HCT116 (cell line): ENCODE results near the gene GM2A. TPM values are rescaled to one million over a fixed set of nuclear protein-coding genes. Genes with fewer than 3 reads are reported as not detected.

Experiments used
- ATAC-seq: fragments of 200-7000 bp; cut with Tn5 transposase; 2 replicates; pipeline ENCODE4 v1.9.1; 2020; ENCODE audit warnings: mild to moderate bottlenecking, moderate library complexity
- BruUV-seq: library from RNA; stranded (reverse); fragments of 400-500 nt; replicated peaks from 2 replicates; lab custom pipeline; 2021; lab: Mats Ljungman, UMichigan
- CTCF ChIA-PET: fragments of 300-600 bp; sonication (Branson Sonifier 250); formaldehyde crosslinking; loops from one replicate; lab custom pipeline; 2021; ENCODE audit warnings: antibody characterized with exemption; lab: Charles Lee
- POLR2A ChIA-PET: fragments of 300-600, 350-600 bp; sonication (Branson Sonifier 250); formaldehyde crosslinking; loops from one replicate; lab custom pipeline; 2021; ENCODE audit warnings: antibody characterized with exemption; lab: Charles Lee
- RAD21 ChIA-PET, 2 experiments: fragments of 300-600 bp; sonication (Branson Sonifier 250); formaldehyde crosslinking; loops; one replicate each; lab custom pipeline; 2023; ENCODE audit warnings: low total read pairs in 2 of 2; ENCODE audit not compliant: uncharacterized antibody in 2 of 2, unreplicated experiment in 2 of 2, low non-redundant PET in 1 of 2; lab: Charles Lee
- DNase-seq: peaks from one replicate; pipeline ENCODE4 v3.0.0-alpha.2; 2010; ENCODE audit warnings: low read depth, low spot score
- H2AFZ ChIP-seq: fragments of 200-600 bp; shearing (Covaris generic), sonication (generic); 2 replicates; pipeline ENCODE4 v1.6.1; 2017; ENCODE audit warnings: low read depth, mixed run types, mixed read lengths, antibody characterized with exemption, low read length; ENCODE audit not compliant: poor library complexity, severe bottlenecking
- H3K27ac ChIP-seq: 2 replicates; pipeline ENCODE4 v1.5.1; 2012; ENCODE audit warnings: low read depth, low read length
- H3K27me3 ChIP-seq: fragments of 200-600 bp; sonication (generic); 2 replicates; pipeline ENCODE4 v1.6.1; 2016; ENCODE audit warnings: mixed run types, low read length, mixed read lengths; ENCODE audit not compliant: insufficient read depth
- H3K36me3 ChIP-seq, 2 experiments: fragments of 200-500 bp in 1 of 2; fragments of 200-600 bp in 1 of 2; sonication (Bioruptor generic) in 1 of 2; sonication (generic) in 1 of 2; 2 replicates each; pipeline versions ENCODE4 v1.5.1 to v1.6.1; 2014 to 2016; ENCODE audit warnings: low read length in 2 of 2, inconsistent platforms in 1 of 2, mixed read lengths in 1 of 2, mixed run types in 1 of 2; ENCODE audit not compliant: insufficient read depth in 2 of 2, control insufficient read depth in 1 of 2
- H3K4me1 ChIP-seq, 2 experiments: fragments of 200-600 bp in 1 of 2; sonication (generic) in 1 of 2; 2 replicates each; pipeline versions ENCODE4 v1.5.1 to v1.6.1; 2012 to 2017; ENCODE audit warnings: low read length in 2 of 2, inconsistent platforms in 1 of 2, mild to moderate bottlenecking in 1 of 2, mixed read lengths in 1 of 2, mixed run types in 1 of 2, moderate library complexity in 1 of 2; ENCODE audit not compliant: insufficient read depth in 2 of 2, control insufficient read depth in 1 of 2
- H3K4me2 ChIP-seq: fragments of 200-600 bp; sonication (generic); 2 replicates; pipeline ENCODE4 v1.6.1; 2017; ENCODE audit warnings: mixed run types, low read length, mixed read lengths
- H3K4me3 ChIP-seq, 2 experiments: fragments of 200-600 bp in 1 of 2; sonication (generic) in 1 of 2; replicated peaks in 1 of 2; 2 replicates each; pipeline ENCODE4 v1.5.1; 2011 to 2016; ENCODE audit warnings: low read length in 2 of 2, control low read depth in 1 of 2, low read depth in 1 of 2, mild to moderate bottlenecking in 1 of 2, mixed read lengths in 1 of 2, mixed run types in 1 of 2
- H3K79me2 ChIP-seq: fragments of 200-600 bp; sonication (generic); 2 replicates; pipeline ENCODE4 v1.6.1; 2017; ENCODE audit warnings: mild to moderate bottlenecking, mixed run types, low read length, moderate library complexity, mixed read lengths; ENCODE audit not compliant: insufficient read depth
- H3K9ac ChIP-seq: fragments of 200-600 bp; sonication (generic); 2 replicates; pipeline ENCODE4 v1.6.1; 2016; ENCODE audit warnings: low read length, mixed read lengths
- H3K9me2 ChIP-seq: fragments of 200-600 bp; sonication (generic), shearing (Covaris generic); 2 replicates; pipeline ENCODE4 v1.6.1; 2017; ENCODE audit warnings: mixed run types, mild to moderate bottlenecking, moderate library complexity; ENCODE audit not compliant: insufficient read depth
- H3K9me3 ChIP-seq, 2 experiments: fragments of 200-500 bp in 1 of 2; fragments of 200-600 bp in 1 of 2; sonication (Bioruptor generic) in 1 of 2; sonication (generic) in 1 of 2; 2 replicates each; pipeline ENCODE4 v1.6.1; 2014 to 2017; ENCODE audit warnings: low read length in 2 of 2, mixed read lengths in 2 of 2, inconsistent platforms in 1 of 2, low read depth in 1 of 2, mild to moderate bottlenecking in 1 of 2, mixed run types in 1 of 2, moderate library complexity in 1 of 2; ENCODE audit not compliant: control insufficient read depth in 1 of 2, insufficient read depth in 1 of 2
- H4K20me1 ChIP-seq: fragments of 200-600 bp; sonication (generic), shearing (Covaris generic); 2 replicates; pipeline ENCODE4 v1.6.1; 2017; ENCODE audit warnings: mixed run types, mild to moderate bottlenecking, moderate library complexity; ENCODE audit not compliant: insufficient read depth
- CEBPB ChIP-seq: IDR thresholded peaks from 2 replicates; pipeline ENCODE4 v1.6.1; 2012; ENCODE audit warnings: low read depth
- EGR1 ChIP-seq: IDR thresholded peaks from 2 replicates; pipeline ENCODE4 v1.6.1; 2012; ENCODE audit warnings: low read depth
- FOSL1 ChIP-seq: IDR thresholded peaks from 2 replicates; pipeline ENCODE4 v1.6.1; 2012; ENCODE audit warnings: low read depth
- MAX ChIP-seq: IDR thresholded peaks from 2 replicates; pipeline ENCODE4 v1.6.1; 2012
- REST ChIP-seq: IDR thresholded peaks from 2 replicates; pipeline ENCODE4 v1.6.1; 2012; ENCODE audit warnings: low read depth
- SIN3A ChIP-seq: IDR thresholded peaks from 2 replicates; pipeline ENCODE4 v1.6.1; 2012; ENCODE audit warnings: low read depth
- YY1 ChIP-seq: IDR thresholded peaks from 2 replicates; pipeline ENCODE4 v1.6.1; 2011; ENCODE audit warnings: low read length, low read depth, moderate library complexity, mild to moderate bottlenecking; ENCODE audit not compliant: insufficient replicate concordance; ENCODE audit errors: extremely low read depth
- intact Hi-C: fragments of 100-400 bp; cut with micrococcal nuclease; formaldehyde crosslinking; loops from 2 replicates; pipeline ENCODE4 v1.10.0; 2022
- total RNA-seq: library from RNA; stranded (reverse); gene quantifications from one replicate; pipeline ENCODE4 v1.2.1, GENCODE V29; 2021; ENCODE audit not compliant: unreplicated experiment

GM2A gene
- total RNA-seq, 1 experiment from 2014 or later: 25.0 TPM

GRCh38 chr5:151267491-151268260 is 14.7 kb downstream of the GM2A start:
- no peaks in the 10 kb centered on the region for H3K27me3 ChIP-seq

More at GRCh38 chr5:151267491-151268260, 14.7 kb downstream of the GM2A start:
- H3K4me3 ChIP-seq: no peak overlapping the region
- intact Hi-C loops: no loop called here
- no peaks in the 10 kb centered on the region for H3K9me2 ChIP-seq
- no TSS peak for BruUV-seq
- ATAC-seq (no peak), DNase-seq (no peak)
- 0 out of 4 replicates have a peak, but pooled peaks cover 0 to 3% of the 10 kb centered on the region in 2 experiments for H3K36me3 ChIP-seq
- no peaks in the 10 kb centered on the region for H3K79me2 ChIP-seq
- H2AFZ ChIP-seq: no peak overlapping the region
- TF ChIP-seq EGR1: no peak
- no peak for TF ChIP-seq FOSL1
- no peak for TF ChIP-seq CEBPB
- TF ChIP-seq SIN3A: no peak
- no peak for TF ChIP-seq MAX
- TF ChIP-seq REST: no peak
- TF ChIP-seq YY1: no peak
- H3K9me3 ChIP-seq: no peaks in the 10 kb centered on the region
- no peak overlapping the region for H3K9ac ChIP-seq
- no peaks in the 10 kb centered on the region for H4K20me1 ChIP-seq
- ChIA-PET CTCF (no interaction called here), POLR2A (no interaction called here), RAD21 (no interaction called here)
- H3K27ac ChIP-seq: no peak overlapping the region
- no peak overlapping the region for H3K4me2 ChIP-seq
- H3K4me1 ChIP-seq: peaks cover 7 to 16% of the 10 kb centered on the region in 2 experiments; a peak in 3 of 4 replicates
